ENCODE data around the gene KYNU. TPM values are rescaled to one million over a fixed set of nuclear protein-coding genes. Genes with fewer than 3 reads are reported as not detected.

The KYNU gene
- total and polyA plus RNA-seq, 10 of the 15 experiments (the other 5 are each of a cell fraction or from before 2014, with no cell fraction given) = 31.3 to 101 (median 38.3) TPM

DNA sequence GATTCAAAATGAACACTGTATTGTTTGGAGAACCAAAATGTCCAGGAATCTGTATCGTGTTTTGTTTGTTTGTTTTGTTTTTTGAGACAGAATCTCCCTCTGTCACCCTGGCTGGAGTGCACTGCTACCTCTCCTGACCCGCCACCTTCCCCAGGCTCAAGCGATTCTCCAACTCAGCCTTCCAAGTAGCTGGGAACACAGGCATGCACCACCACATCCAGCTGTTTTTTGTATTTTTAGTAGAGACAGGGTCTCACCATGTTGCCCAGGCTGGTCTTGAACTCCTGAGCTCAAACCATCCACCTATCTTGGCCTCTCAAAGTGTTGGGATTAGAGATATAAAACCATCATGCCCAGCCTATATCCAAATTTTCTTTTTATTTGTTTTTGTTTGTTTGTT is 74.6 kb downstream of the KYNU start (continued):
- TF ChIP-seq, protein P1, sequence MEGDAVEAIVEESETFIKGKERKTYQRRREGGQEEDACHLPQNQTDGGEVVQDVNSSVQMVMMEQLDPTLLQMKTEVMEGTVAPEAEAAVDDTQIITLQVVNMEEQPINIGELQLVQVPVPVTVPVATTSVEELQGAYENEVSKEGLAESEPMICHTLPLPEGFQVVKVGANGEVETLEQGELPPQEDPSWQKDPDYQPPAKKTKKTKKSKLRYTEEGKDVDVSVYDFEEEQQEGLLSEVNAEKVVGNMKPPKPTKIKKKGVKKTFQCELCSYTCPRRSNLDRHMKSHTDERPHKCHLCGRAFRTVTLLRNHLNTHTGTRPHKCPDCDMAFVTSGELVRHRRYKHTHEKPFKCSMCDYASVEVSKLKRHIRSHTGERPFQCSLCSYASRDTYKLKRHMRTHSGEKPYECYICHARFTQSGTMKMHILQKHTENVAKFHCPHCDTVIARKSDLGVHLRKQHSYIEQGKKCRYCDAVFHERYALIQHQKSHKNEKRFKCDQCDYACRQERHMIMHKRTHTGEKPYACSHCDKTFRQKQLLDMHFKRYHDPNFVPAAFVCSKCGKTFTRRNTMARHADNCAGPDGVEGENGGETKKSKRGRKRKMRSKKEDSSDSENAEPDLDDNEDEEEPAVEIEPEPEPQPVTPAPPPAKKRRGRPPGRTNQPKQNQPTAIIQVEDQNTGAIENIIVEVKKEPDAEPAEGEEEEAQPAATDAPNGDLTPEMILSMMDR (IDR thresholded peaks at IDR 0.05 in 2 of 3, conservative IDR thresholded peaks at IDR 0.05 in 1 of 3; ENCODE audit: control insufficient read depth in 2 of 3, extremely low read depth in 1 of 3, insufficient read depth in 1 of 3, low read depth in 3 of 3, low read length in 3 of 3) = no peak
- TF ChIP-seq ZNF217 (IDR thresholded peaks at IDR 0.05) = no peak
- no peak for TF ChIP-seq SMAD1 (IDR thresholded peaks at IDR 0.05; ENCODE audit: low read depth, partially characterized antibody)

DNA sequence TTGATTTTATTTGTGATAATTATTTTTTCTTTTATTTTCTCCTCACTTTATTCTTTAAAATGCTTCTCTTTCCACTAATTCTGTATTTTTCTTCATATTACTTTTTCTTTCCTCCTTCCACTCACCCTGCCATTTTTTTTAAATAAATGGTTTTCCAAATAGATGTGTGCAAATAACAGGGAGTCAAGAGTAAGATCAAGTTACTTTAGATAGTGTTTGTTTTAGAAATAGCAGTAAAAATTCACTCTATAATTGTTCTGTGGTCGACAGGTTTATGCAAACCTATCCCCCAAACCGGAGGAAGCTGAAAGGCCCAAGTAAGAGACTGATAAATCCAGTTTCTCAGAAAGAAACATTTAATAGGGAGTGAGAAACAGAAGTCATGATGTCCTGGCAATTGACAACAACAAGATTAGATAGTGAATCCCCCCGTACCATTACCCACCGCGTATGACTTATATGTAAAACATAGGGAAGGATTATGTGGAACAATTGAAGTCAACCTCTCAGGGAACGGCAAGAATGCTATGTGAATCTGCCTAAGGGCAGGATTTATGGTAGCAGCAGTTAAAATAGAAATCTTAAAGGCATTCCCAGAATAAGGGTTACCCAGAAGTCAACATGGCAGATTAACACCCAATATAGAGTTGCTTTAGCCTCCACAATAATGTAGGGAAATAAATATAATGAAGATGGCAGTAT is 75.5 kb downstream of the KYNU start:
- RAD21 ChIA-PET (ENCODE audit: unreplicated experiment) = no interaction called here
- no peak for FAIRE-seq
- no peak for TF ChIP-seq MXI1 (IDR thresholded peaks at IDR 0.05; ENCODE audit: low read depth, low read length)
- TF ChIP-seq, protein P2, sequence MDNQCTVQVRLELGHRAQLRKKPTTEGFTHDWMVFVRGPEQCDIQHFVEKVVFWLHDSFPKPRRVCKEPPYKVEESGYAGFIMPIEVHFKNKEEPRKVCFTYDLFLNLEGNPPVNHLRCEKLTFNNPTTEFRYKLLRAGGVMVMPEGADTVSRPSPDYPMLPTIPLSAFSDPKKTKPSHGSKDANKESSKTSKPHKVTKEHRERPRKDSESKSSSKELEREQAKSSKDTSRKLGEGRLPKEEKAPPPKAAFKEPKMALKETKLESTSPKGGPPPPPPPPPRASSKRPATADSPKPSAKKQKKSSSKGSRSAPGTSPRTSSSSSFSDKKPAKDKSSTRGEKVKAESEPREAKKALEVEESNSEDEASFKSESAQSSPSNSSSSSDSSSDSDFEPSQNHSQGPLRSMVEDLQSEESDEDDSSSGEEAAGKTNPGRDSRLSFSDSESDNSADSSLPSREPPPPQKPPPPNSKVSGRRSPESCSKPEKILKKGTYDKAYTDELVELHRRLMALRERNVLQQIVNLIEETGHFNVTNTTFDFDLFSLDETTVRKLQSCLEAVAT (IDR thresholded peaks at IDR 0.05) = no peak
- no peak for TF ChIP-seq SKIL (IDR thresholded peaks at IDR 0.05; ENCODE audit: low read depth, poor library complexity, severe bottlenecking)
- TF ChIP-seq, protein P3, sequence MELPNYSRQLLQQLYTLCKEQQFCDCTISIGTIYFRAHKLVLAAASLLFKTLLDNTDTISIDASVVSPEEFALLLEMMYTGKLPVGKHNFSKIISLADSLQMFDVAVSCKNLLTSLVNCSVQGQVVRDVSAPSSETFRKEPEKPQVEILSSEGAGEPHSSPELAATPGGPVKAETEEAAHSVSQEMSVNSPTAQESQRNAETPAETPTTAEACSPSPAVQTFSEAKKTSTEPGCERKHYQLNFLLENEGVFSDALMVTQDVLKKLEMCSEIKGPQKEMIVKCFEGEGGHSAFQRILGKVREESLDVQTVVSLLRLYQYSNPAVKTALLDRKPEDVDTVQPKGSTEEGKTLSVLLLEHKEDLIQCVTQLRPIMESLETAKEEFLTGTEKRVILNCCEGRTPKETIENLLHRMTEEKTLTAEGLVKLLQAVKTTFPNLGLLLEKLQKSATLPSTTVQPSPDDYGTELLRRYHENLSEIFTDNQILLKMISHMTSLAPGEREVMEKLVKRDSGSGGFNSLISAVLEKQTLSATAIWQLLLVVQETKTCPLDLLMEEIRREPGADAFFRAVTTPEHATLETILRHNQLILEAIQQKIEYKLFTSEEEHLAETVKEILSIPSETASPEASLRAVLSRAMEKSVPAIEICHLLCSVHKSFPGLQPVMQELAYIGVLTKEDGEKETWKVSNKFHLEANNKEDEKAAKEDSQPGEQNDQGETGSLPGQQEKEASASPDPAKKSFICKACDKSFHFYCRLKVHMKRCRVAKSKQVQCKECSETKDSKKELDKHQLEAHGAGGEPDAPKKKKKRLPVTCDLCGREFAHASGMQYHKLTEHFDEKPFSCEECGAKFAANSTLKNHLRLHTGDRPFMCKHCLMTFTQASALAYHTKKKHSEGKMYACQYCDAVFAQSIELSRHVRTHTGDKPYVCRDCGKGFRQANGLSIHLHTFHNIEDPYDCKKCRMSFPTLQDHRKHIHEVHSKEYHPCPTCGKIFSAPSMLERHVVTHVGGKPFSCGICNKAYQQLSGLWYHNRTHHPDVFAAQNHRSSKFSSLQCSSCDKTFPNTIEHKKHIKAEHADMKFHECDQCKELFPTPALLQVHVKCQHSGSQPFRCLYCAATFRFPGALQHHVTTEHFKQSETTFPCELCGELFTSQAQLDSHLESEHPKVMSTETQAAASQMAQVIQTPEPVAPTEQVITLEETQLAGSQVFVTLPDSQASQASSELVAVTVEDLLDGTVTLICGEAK (IDR thresholded peaks at IDR 0.05; ENCODE audit: borderline replicate concordance) = no peak
- no peak for TF ChIP-seq SIX5 (IDR thresholded peaks at IDR 0.05; ENCODE audit: low read depth, low read length, severe bottlenecking)
- TF ChIP-seq TAF1 (IDR thresholded peaks at IDR 0.05; ENCODE audit: borderline replicate concordance, low read depth, low read length) = no peak
- TF ChIP-seq CHD2 (IDR thresholded peaks at IDR 0.05; ENCODE audit: borderline replicate concordance, low read depth, low read length) = no peak
- TF ChIP-seq RELA (IDR thresholded peaks at IDR 0.05; ENCODE audit: borderline replicate concordance, partially characterized antibody) = no peak

More for the DNA sequence above, 75.5 kb downstream of the KYNU start:
- peaks cover 3% of the 10 kb centered on the region; the same call in 2 of the 3 replicates for H3K9me3 ChIP-seq (replicated peaks; ENCODE audit: control insufficient read depth, insufficient read depth, low read length)
- H2AFZ ChIP-seq (ENCODE audit: control insufficient read depth, low read depth, low read length) = no peak overlapping the region
- H3K27ac ChIP-seq (ENCODE audit: control insufficient read depth, insufficient read depth) = no peak overlapping the region
- peaks cover 0 to 2% of the 10 kb centered on the region in 2 experiments; a peak in 2 of 4 replicates for H3K36me3 ChIP-seq (ENCODE audit: control insufficient read depth in 2 of 2, insufficient read depth in 2 of 2, low read length in 1 of 2)
- WGBS (ENCODE audit: insufficient coverage, insufficient replicate concordance, low lambda C conversion rate, missing lambda C conversion rate) = 68% methylated on average over 6 of the region's 6 CpGs
- SMC1A ChIA-PET (ENCODE audit: uncharacterized antibody, unreplicated experiment) = interaction anchor here (0.9 kb wide), 1 partner anchor 25 kb away, joined by 4 read pairs; no protein-coding TSS in a partner anchor
- CTCF ChIA-PET = interaction anchor here (1.0 to 4.1 kb wide), 2 partner anchors 13 to 28 kb away, joined by 3 to 15 read pairs; no protein-coding TSS in a partner anchor
- ATAC-seq (no peak), DNase-seq (ENCODE audit: low read depth, low spot score) (no peak)
- no TSS peak for BruUV-seq (replicated peaks)
- no peaks in the 10 kb centered on the region for H4K20me1 ChIP-seq (ENCODE audit: control insufficient read depth, insufficient read depth)
- H3K4me1 ChIP-seq (ENCODE audit: control insufficient read depth, insufficient read depth, low read length) = no peaks in the 10 kb centered on the region
- no peak overlapping the region for H3K4me3 ChIP-seq
- no peak overlapping the region for H3K9ac ChIP-seq (ENCODE audit: control insufficient read depth, insufficient read depth, low read length)
- in situ Hi-C loops (cut with MboI) (no loop called here), intact Hi-C loops (cut with micrococcal nuclease; ENCODE audit: unreplicated experiment) (no loop called here)
- H3K4me2 ChIP-seq (ENCODE audit: control insufficient read depth, insufficient read depth) = no peak overlapping the region
- H3K79me2 ChIP-seq (ENCODE audit: control insufficient read depth, insufficient read depth, low read length) = no peaks in the 10 kb centered on the region
- POLR2A ChIA-PET = interaction anchor here (1.1 kb wide), 1 partner anchor 22 kb away, joined by 3 read pairs; no protein-coding TSS in a partner anchor
- H3K27me3 ChIP-seq (replicated peaks in 1 of 2; ENCODE audit: control insufficient read depth in 2 of 2, insufficient read depth in 2 of 2, low read length in 1 of 2) = no peaks in the 10 kb centered on the region
